Body of pancreas (tissue), 4 donors: Measurements from ENCODE around the gene KIF16B. TPM values are rescaled to one million over a fixed set of nuclear protein-coding genes. Genes with fewer than 3 reads are reported as not detected.

Experiments
- ATAC-seq: fragments of 150-250 bp; one replicate; pipeline ENCODE4 v1.9.1; 2016
- DNase-seq, 4 donors: peaks; one replicate each; pipeline ENCODE4 v3.0.0-alpha.2; 2019
- H3K27ac ChIP-seq, 4 donors: fragments of 200-600 bp; sonication (generic); 1 replicate in 3 of 4; 2 replicates in 1 of 4; pipeline versions ENCODE4 v1.5.1 to v1.6.1; 2016 to 2019; ENCODE audit warnings: mild to moderate bottlenecking in 1 of 4, mixed read lengths in 1 of 4, moderate library complexity in 1 of 4
- H3K27me3 ChIP-seq, 2 donors: fragments of 200-600 bp; sonication (generic); one replicate each; pipeline ENCODE4 v1.6.0; 2016; ENCODE audit warnings: mild to moderate bottlenecking in 1 of 2
- H3K36me3 ChIP-seq, 2 donors: fragments of 200-600 bp; sonication (generic); replicated peaks in 1 of 2; 2 replicates each; pipeline ENCODE4 v1.5.1; 2016; ENCODE audit warnings: low read depth in 2 of 2; ENCODE audit not compliant: insufficient read depth in 1 of 2
- H3K4me1 ChIP-seq: fragments of 200-600 bp; sonication (generic); one replicate; pipeline ENCODE4 v1.6.0; 2016
- H3K4me3 ChIP-seq, 2 donors: fragments of 200-600 bp; sonication (generic); 1 replicate in 1 of 2; 2 replicates in 1 of 2; pipeline ENCODE4 v1.5.1; 2016 to 2019
- H3K9me3 ChIP-seq, 3 donors: fragments of 200-600 bp; sonication (generic); 1 replicate in 2 of 3; 2 replicates in 1 of 3; pipeline ENCODE4 v1.5.1; 2016
- POLR2A ChIP-seq, 3 donors: fragments of 450-650 bp; IDR thresholded peaks; one replicate each; pipeline ENCODE4 v1.6.1; 2016; ENCODE audit warnings: antibody characterized with exemption in 3 of 3, mild to moderate bottlenecking in 2 of 3
- WGBS, 2 donors: methylation state at CpG; one replicate each; pipeline ENCODE4 v1.1.5; 2017; 5-methylcytosine and 5-hydroxymethylcytosine counted together
- intact Hi-C: fragments of 100-400 bp; cut with DNase I; formaldehyde crosslinking; loops from one replicate; pipeline ENCODE4 v1.15.1; 2023
- total RNA-seq, 2 donors: library from RNA; depleted of rRNA; stranded (reverse); fragments of >200 nt; gene quantifications; one replicate each; pipeline ENCODE4 v1.1.0, GENCODE V29; 2016
- TF ChIP-seq, protein P1 (sequence below), 7 experiments: fragments of 450-650 bp in 4 of 7; fragments of 200-600 bp in 3 of 7; sonication (generic) in 3 of 7; IDR thresholded peaks; one replicate each; pipeline ENCODE4 v1.5.1; 2016 to 2019; ENCODE audit warnings: antibody characterized with exemption in 7 of 7

The KIF16B gene
- total RNA-seq, 2 donors from 2014 or later = 13.7 to 55.0 TPM

DNA sequence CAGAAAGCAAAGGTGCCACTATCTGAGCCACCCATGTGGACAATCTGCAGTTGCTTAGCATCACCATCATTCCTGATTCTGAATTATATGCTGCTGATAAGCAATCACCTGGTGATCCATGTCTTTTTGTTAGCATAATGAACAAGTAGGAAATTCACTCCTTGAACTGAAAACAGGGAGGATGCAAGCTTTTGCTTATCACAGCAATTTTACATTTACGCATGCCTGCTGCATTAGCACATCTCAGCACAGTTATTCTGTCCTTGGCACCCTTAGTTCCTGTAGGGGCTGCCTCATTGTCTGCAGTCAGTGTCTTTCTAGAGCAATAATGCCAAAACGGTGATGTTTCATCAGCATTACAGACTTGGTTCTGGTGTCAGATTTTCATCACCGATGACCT, 162.6 kb downstream of the KIF16B start:
- no peak for TF ChIP-seq POLR2A (IDR thresholded peaks at IDR 0.05)
- TF ChIP-seq, protein P1, sequence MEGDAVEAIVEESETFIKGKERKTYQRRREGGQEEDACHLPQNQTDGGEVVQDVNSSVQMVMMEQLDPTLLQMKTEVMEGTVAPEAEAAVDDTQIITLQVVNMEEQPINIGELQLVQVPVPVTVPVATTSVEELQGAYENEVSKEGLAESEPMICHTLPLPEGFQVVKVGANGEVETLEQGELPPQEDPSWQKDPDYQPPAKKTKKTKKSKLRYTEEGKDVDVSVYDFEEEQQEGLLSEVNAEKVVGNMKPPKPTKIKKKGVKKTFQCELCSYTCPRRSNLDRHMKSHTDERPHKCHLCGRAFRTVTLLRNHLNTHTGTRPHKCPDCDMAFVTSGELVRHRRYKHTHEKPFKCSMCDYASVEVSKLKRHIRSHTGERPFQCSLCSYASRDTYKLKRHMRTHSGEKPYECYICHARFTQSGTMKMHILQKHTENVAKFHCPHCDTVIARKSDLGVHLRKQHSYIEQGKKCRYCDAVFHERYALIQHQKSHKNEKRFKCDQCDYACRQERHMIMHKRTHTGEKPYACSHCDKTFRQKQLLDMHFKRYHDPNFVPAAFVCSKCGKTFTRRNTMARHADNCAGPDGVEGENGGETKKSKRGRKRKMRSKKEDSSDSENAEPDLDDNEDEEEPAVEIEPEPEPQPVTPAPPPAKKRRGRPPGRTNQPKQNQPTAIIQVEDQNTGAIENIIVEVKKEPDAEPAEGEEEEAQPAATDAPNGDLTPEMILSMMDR (IDR thresholded peaks at IDR 0.05) = no peak
- H3K4me3 ChIP-seq = no peak overlapping the region
- ATAC-seq (no peak), DNase-seq (no peak)
- H3K27ac ChIP-seq = no peak overlapping the region
- H3K4me1 ChIP-seq = no peaks in the 10 kb centered on the region
- no peaks in the 10 kb centered on the region for H3K27me3 ChIP-seq
- H3K9me3 ChIP-seq = peaks cover 0 to 10% (median 0%) of the 10 kb centered on the region in 3 donors
- 96 to 100% methylated on average over 3 of the region's 3 CpGs for WGBS, 2 donors
- H3K36me3 ChIP-seq = no peaks in the 10 kb centered on the region
- intact Hi-C loops = no loop called here

DNA sequence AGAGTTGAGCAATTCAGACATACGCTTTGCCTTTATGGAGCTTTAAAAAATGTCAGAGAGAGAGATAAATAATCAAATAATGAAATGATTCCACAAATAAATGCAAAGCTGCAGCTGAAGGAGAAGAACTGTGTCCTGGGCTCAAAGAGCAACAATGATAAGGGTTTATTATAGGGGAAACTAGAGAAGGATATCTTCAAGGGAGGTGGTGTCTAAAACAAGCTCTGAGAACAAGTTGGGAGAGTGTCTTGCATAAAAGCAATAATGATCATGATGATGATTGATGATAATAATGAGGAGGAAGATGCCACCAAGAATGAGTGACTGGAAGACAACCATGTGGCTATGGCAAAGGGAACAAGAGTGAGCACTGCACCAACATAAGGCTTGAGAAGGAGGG, 164.3 kb downstream of the KIF16B start:
- 98 to 100% methylated on average over 1 of the region's 1 CpG for WGBS, 2 donors
- ATAC-seq = no peak

DNA sequence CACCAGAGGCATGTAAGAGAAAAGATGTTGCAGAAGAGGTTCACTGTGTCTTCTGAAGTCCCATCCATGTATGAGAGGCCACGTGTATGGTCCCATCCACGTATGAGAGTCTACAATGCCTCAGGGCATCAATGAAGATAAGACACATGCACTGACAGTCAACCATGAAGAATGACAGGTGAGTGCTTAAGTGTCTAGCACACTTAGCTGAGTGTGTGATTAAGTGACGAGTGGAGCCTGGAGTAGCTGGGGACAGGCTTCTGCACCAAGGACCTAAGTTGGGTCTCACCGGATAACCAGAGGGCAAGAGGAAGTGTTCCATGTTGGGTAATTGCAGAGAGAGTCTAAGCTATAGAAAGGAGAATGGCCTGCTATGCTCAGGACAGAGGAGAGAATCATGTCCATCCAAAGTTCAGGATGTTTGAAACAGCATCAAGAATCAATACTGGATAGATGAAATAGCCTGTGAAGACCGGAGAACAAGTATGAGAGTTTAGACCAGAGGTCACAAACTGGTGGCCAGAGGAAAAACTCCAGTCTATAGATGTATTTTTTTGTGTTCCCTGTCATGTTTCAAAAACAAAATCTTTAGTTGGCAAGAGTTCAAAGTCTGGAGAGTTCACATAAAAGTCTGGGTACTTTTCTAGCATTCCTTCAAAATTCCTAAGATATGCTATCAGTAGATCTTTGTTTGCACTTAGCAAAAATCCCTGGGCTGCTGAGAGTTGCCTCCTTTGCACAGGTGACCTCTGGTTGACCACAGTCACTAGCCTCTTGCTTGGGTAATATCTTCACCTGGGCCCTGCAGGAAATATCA, 165.8 kb downstream of the KIF16B start:
- H3K4me1 ChIP-seq = no peaks in the 10 kb centered on the region
- no peak overlapping the region for H3K4me3 ChIP-seq
- no peaks in the 10 kb centered on the region for H3K36me3 ChIP-seq
- intact Hi-C loops = no loop called here
- WGBS, 2 donors = 83 to 92% methylated on average over 5 of the region's 5 CpGs
- H3K9me3 ChIP-seq = peaks cover 0 to 10% (median 0%) of the 10 kb centered on the region in 3 donors
- ATAC-seq (no peak), DNase-seq (no peak)
- H3K27me3 ChIP-seq = no peaks in the 10 kb centered on the region
- no peak for TF ChIP-seq POLR2A (IDR thresholded peaks at IDR 0.05)
- TF ChIP-seq, protein P1 (IDR thresholded peaks at IDR 0.05) = no peak
- H3K27ac ChIP-seq = no peak overlapping the region

More for the DNA sequence above, 164.3 kb downstream of the KIF16B start:
- H3K27ac ChIP-seq = no peak overlapping the region
- H3K36me3 ChIP-seq = no peaks in the 10 kb centered on the region
- intact Hi-C loops = no loop called here
- H3K9me3 ChIP-seq = peaks cover 0 to 10% (median 0%) of the 10 kb centered on the region in 3 donors
- H3K27me3 ChIP-seq = no peaks in the 10 kb centered on the region
- DNase-seq = no peak
- no peak for TF ChIP-seq POLR2A (IDR thresholded peaks at IDR 0.05)
- TF ChIP-seq, protein P1 (IDR thresholded peaks at IDR 0.05) = no peak
- no peak overlapping the region for H3K4me3 ChIP-seq
- H3K4me1 ChIP-seq = no peaks in the 10 kb centered on the region

DNA sequence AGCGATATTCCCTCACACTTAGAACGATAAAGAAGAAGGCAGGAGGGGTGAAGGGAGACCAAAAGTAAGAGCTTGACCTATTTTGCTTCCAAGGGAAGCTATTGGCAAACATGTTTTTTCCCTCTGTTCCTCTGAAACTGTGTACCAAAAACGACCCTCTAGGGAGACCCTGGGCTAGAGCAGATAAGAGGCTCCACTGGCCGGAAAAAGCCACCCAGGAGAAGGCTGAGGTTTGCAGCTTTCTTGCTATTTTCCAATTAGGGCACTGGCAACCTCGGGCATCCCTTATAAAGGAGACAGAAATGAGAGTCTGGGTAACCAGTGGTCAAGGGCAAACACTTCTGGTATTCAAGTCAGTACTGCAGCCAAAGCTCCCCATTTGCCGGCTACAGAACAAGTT, 168.0 kb downstream of the KIF16B start:
- no peaks in the 10 kb centered on the region for H3K4me1 ChIP-seq
- H3K27me3 ChIP-seq = no peaks in the 10 kb centered on the region
- intact Hi-C loops = no loop called here
- 83 to 84% methylated on average over 6 of the region's 6 CpGs for WGBS, 2 donors
- H3K9me3 ChIP-seq = no peaks in the 10 kb centered on the region
- DNase-seq (no peak), ATAC-seq (no peak)
- H3K36me3 ChIP-seq = no peaks in the 10 kb centered on the region
- H3K4me3 ChIP-seq = no peak overlapping the region
- no peak overlapping the region for H3K27ac ChIP-seq
- no peak for TF ChIP-seq POLR2A (IDR thresholded peaks at IDR 0.05)
- TF ChIP-seq, protein P1 (IDR thresholded peaks at IDR 0.05) = no peak

DNA sequence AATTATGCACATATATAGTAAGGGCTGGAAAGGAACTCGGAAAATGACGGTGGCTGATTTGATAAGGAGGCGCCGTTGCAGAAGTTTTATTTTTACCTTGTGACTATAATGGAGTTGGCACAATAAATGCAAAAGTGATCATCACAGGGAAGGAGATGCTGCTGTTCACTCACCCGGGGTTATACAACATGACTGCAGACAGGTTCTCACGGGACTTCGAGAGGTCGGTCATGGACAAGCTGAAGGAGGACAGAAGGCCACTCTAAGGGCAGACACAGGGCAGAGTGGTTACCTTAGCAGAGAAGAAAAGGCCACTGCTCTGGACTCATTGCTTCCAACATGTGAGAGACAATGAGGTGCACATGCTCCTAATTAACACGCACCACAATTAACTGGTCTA, 168.6 kb downstream of the KIF16B start:
- intact Hi-C loops = no loop called here

More for the DNA sequence above, 168.6 kb downstream of the KIF16B start:
- Histone ChIP-seq H3K4me1 (no peaks in the 10 kb centered on the region), H3K27ac (no peak overlapping the region), H3K4me3 (no peak overlapping the region), H3K36me3 (no peaks in the 10 kb centered on the region), H3K27me3 (no peaks in the 10 kb centered on the region), H3K9me3 (no peaks in the 10 kb centered on the region)
- no peak for TF ChIP-seq POLR2A (IDR thresholded peaks at IDR 0.05)
- TF ChIP-seq, protein P1 (IDR thresholded peaks at IDR 0.05) = no peak
- no peak for ATAC-seq
- WGBS, 2 donors = 94 to 96% methylated on average over 9 of the region's 9 CpGs
- DNase-seq = no peak
